ENCODE measurements around the gene EMP1.
A peak's percentile ranks its signal among the peaks of the same experiment; 100 is the strongest.

Gene EMP1

DNA sequence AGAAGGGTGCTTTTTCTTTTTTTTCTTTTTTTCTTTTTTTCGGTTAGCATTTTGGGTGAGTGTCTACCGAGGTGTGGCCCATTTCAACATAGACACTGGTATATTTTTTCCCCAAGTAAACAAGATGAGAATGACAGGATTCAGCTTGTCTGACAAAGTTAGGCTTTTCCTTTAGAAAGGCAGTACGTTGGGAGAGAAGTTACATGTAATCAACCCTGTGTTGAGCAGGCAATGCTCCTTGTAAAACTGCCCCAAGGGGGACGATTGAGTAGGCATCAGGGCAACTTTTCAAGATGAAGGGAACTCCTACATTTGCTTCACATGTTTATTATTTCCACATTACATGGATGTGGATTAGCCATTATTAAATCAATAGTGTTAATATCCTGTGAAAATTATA, 1.7 kb downstream of the EMP1 start:
- no peak for FAIRE-seq

DNA sequence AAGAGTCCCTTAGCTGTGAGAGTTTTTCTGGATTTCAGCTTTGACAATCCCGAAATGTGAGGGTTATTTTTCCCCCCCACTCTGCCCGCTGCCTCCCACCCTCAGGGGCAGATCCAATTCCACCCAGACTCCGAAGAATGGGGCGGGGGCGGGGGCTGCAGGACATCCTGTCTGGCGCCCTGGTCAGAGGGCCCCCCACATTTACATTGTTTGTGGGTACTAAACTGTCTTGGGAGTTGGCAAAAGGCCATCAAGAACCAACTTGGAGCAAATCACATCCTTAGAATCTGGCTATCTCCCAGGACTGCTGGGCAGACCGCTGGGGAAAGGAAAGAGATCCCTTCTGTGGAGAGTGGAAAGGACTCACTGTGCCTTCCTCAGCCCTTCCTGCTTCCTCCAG, 2.4 kb downstream of the EMP1 start:
- FAIRE-seq = no peak

DNA sequence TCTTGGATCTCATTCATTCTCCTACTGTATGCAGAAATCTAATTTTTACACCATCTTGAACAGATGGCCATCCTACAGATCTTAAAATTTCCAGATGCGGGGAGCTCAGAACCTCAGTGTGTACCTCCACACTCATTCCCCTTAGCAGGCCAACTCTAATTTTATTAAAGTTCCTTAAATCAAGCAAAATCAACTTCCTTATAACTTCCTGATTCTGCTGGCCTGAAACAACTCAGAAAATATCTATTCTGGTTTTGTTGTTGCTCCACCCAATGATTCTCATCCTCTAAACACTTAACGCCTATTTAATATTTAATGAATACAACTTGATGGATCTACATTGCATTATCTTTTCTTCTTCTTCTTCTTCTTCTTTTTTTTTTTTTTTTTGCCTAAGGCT, 3.1 kb downstream of the EMP1 start:
- FAIRE-seq = no peak

DNA sequence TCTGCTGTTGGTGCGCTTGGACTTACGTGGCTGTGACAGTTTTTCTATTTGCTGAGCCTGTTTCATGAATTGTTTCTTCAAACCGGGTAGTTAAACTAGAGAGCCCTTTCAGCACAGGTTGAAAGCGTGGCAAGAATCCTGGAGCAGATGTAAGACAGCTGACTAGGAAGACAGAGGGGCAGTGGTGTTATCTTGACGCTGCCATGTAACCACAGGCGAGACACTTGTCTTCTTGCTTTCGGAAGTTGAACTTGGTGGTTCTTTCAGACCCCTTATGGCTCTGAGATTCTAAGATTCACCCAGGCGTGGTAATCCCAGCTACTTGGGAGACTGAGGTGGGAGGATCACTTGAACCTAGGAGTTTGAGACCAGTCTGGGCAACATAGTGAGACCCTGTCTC, 4.3 kb downstream of the EMP1 start:
- no peak for FAIRE-seq

DNA sequence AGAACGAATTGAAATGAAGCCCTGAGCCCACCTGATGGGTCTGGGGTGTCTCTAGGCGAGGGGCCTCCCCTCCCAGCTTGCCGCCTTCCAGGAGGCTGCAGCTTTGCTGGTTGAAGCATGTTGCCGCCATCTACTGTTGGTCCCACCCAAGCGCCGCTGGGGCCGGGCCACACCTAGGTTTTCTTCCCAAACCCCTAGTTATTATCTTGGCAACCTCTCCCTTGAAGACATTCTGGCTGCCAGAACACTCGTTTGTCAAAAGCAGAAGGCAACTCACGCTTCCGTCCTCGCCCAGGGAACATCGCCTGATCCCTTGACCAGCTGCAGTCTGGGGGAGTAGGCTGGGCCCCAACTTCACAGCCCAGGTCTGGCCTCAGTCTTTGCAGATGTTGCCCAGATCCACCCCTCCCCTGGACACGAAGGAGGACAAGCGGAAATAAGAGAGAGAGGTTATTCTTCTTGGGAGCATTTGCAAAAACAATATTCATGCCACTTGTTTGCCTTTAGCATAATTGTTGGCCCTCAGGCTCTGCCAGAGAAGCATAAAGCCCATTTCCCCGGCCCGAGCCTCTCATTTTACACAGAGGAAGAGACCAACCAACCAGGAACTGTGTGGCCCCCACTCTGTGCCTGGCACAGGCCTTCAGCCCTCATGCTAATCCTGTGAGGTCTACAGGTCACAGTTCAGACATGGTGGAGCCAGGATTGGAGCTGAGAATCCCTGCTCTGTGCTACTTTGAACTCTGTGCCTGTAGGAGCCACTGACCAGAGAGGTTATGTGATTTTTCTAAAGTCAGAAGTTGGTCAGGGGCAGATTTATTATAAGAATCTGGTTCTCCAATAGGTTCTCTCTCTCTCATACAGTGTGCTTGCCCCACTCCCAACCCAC, 6.8 kb downstream of the EMP1 start:
- no peak for FAIRE-seq

DNA sequence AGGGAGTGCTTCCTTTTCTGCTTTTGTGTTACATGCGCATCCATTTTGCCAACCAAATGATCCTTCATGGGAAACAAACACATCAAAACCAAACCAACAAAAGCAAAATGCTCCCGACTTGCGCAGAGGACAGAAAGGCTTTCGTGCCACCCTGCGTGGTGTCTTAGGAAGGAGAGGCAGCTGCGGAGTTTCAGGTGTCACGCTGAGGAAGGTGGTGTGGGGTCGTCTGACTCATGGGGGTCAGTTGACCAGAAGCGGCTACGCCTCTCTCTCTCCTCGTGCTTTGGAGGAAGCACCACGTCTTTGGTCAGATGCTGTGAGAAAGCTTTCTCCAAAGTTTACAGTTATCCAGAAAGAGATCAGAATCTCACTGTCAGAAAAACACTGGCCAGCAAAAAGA, 7.9 kb downstream of the EMP1 start:
- no peak for FAIRE-seq

DNA sequence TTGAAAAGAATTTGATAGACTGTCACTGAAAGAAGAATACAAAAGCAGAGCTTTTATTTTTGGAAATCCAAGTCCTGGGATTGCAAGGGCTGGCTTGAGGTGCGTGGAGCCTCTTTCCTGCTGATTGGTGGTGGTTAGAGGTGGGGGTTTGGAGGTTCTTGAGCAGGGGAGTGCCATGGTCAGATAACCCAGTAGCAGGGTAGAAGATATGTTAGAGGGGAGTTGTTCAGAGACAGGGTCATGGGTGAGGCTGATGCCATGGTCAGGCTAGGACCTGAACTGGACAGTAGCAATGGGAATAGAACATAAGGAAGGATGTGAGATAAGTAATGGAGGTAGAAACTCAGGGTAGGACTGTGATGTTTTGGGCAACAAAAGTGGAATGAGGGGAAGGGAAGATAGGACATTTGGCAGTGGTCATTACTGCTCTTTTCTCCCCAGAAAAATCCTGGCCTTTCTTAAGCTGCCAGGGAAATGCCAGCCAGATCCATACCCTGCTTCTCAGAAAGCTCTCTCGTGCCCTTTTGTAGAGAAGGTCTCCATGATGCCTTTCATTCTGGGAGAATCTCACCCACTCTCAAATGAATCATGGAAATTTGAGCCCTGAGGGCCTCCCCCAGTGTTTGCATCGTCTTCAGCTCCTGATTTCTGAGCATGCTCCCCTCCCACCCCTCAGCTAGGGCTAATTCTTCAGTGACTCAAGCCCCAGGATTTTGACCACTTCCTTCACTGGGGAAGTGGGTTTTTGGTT, 9.5 kb downstream of the EMP1 start:
- FAIRE-seq = no peak

DNA sequence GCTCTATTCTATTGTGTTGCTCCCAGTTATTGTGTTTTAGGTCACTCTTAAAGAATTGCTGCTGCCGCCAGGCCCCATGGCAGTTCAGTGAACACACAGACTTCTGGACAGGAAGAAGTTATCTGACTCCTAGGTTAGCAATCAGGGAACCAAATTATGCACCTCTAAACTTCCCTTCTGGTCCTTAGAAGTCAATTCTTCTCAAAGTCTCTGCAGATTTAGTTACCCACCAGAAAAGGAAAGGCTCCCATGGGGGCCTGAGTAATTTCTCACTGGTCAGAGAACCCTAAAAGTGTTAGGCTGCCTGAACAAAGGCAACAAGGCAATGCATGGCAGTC, 10.0 kb downstream of the EMP1 start:
- FAIRE-seq = no peak

DNA sequence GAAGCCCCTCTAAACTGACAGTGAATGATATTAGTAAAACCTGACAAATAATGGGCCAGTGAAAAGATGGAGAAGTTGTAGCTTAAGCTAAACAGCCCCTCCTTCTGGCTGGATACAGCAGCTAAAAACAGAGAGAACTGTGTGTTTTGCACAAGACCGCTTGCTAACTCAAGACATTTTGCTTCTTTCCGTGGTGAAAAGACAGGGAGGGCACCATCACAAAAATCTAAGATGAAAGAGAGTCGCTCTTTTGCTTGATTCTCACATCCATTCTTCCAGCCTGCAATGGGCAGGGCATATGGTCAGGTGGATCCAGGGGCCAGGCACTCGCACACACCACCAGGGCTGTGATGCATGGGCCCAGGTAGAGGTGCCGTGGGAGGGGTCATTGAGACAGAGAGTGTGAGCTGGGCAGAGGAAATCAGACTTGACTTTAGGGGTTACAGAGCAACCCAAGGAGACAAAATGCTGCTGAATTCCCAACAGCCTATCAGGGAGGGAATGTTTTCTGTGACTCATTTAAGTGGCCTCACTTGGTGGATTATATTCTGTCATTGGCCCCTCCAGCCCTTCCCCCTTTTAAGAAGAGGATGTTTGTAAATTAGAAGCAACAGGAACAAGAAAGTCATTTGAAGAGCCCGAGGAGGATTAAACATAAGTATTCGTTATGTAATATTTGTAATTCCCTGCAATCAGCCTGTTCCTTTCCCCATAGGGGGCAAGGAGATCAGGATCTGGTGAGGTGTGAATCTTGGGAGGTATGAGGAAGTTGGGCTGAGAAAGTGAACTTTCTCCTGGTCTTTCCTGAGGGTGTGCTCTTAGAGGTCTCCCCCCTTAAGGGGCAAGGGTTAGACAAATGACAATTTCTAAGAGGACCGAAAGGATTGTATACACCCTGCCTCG, 12.3 kb downstream of the EMP1 start:
- FAIRE-seq = no peak

DNA sequence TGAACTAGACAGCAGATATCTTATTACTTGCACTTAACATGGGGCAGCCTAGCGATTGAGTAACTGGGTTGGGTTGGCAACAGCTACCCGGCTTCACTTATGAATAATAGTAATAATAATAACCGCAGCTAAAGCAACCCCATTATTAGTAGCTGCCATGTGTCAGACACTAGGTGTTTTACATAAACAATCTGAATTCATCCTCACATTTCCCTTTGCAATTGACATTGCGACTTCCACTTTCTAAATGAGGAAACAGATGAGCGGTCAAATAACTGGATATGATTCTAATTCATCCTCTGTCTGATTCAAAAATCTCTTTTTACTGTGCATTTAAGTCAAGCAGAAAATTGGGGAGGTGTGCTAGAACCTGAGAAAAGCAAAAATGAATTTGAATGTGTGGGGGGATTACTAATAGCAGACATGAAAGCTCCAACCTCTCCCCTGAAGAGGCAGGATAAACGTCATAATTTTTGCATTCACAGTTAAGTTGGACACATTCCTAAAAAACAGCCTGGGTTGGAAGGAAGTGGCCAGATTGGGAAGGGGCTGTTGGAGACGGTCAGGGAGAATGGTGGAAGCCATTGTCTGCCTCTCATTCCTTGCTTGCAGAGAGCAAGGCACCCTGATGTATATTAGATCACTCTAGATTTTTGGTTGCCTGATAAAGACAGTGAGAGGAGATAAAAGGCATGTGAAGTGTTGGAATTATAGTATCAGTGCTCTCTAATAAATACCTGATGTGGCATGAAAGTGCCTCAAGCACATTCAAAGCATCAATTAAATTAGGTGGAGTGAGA, 13.1 kb downstream of the EMP1 start:
- no peak for FAIRE-seq

DNA sequence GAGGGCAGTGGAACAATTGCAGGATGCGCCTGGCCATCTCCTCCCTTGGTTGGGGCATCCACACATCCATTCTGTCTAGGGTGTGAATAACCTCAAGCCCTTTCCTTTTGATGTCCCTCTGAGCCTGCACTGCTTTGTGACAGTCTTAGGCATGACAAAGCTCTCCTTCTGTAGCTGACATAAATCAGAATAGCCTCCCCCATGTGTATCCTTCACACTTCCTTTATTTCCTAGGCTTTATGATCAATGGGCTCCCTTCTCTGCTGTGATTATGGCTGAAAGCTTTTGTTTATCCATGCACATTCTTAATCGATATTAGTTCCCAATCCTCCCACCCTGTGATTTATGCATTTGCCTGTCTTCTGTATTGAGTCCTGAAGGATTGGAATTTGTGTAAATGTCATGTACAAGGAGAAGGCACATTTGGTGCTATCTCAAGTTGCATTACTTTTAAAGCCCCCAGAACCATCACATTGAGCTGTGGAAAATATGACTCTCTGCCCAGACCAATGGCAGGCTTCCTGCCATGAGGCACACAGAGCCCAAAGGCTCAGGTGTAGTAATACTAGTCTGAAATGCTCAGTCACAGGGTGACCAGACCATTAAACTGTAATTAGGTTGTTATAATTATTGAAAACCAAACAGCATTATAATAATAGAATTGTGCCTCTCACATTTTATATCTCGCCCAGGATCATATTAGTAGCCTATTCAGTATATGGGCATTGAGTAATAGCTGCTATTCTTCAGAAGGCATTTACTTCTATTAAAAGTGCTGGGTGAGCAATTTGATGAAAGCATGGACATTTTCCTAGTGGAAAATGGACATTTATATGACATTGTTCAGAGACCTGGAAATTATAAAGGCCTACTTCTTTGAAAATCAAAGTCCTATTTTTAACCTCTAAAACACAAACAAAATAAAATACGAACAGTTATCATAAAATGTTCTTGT, 14.0 kb downstream of the EMP1 start:
- no peak for FAIRE-seq

DNA sequence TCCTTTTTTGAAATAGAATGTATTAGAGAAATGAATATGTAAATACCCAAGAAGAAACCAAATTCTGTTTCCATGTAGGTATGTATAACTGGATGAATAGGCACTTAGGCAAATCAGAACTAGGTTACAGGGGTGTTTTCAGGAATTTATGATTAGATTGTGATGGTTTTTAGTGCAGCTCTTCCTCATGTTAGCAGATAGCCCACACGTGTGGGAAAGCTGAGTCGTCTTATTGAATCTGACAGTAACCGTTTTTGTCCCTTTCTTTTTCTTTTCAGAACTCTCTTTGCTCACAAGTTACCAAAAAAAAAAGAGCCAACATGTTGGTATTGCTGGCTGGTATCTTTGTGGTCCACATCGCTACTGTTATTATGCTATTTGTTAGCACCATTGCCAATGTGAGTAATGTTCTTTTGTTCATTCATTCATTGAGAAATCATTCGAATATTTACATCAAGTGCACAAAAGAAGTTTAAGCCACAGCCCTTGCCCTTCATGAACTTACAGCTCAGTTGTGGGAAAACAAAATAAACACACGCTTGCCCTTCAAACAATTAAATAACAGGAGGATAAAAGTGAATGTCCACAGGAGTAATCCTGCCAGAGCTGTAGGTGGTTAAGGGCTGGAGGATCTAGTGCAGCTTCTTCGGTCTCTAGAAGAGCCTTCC, 14.8 kb downstream of the EMP1 start:
- no peak for FAIRE-seq

DNA sequence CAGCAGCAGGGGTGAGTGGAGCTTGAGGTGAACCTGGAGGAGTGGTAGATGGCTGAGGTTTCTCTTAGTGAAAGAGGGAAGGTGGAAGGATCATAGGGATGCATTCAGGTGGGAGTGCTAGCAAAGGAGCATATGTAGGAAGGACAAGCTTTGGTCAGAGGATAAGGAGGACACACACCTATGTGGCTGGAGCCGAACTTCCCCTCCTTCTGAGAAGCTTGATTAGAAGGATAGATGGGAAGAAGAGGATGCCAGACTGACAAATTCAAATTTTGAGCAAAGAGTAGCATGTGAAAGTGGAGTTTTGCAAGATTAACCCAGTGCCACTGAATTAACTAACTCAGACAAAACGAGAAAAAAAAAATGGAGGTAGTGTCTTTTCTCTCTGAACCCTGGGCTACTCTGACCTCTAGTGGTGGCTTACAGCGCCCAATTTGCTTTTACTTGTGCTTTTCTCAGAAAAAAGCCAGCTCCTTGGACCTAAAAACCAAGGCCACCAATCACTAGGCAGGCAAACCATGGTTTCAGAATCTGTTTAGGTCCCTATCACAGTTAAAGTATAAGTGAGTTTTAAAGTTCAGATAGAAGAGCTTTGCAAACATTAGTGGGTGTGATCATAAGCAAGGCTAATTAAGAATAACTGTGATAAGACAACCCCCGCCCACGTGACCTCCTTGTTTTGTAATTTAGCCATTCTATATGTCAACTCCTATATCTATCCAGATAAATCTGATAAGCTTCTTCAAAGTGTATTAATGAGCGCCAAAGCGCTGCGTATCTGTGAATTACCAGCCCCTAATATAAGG, 15.5 kb downstream of the EMP1 start:
- peak; percentile 47 for FAIRE-seq

DNA sequence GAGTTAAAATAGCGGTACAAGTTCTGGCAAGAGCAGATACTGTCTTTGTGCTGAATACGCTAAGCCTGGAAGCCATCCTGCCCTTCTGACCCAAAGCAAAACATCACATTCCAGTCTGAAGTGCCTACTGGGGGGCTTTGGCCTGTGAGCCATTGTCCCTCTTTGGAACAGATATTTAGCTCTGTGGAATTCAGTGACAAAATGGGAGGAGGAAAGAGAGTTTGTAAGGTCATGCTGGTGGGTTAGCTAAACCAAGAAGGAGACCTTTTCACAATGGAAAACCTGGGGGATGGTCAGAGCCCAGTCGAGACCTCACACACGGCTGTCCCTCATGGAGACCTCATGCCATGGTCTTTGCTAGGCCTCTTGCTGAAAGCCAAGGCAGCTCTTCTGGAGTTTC, 18.5 kb downstream of the EMP1 start:
- FAIRE-seq = no peak

DNA sequence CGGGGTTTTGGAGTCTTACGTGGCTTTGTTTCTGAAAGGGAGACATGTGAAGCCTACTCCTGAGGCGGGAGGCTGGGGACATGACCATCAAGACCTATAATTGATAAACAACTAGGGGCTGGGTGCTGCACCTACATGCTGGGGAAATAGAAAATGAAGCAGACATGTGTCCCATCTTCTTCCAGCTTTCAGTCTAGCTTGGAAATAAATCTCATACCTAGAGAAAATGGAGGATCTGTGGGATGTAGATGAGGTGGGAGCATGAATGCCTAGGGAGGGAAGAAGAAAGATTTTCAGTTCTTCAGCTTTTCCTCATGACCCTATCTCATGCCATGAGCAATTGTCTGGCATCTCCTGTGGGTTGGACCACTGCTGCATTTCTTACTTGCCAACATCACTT, 22.1 kb downstream of the EMP1 start:
- FAIRE-seq = no peak

DNA sequence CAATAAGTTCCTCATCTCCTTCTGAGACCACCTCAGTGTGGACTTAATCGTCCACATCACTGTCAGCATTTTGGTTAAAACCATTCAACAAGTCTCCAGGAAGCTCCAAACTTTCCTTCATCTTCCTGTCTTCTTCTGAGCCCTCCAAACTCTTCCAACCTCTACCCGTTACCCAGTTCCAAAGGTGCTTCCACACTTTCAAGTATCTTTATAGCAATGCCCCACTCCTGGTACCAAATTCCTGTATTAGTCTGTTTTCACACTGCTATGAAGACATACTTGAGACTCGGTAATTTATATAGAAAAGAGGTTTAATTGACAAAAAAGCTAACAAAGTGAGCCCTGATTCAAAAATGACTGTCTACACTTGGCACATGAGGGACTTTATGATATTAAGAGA, 22.8 kb downstream of the EMP1 start:
- no peak for FAIRE-seq

DNA sequence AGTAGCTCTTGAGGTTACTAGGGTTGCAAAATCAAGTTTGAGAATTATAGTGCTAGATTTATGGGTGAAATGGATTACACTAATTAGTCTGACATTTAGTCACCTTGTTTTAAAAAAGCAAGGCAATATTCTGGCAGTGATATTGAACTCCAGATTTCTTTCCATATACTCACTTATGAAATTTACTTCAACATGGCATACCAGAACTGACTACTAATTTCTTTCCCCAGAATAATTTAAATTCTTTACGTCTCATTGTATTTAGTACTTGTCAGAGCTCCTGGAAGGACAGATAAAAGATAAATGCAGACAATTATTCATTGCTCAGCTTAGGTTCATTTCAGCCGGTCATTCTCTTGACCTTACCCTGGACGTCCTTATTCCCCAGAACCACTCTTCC, 24.3 kb downstream of the EMP1 start:
- no peak for FAIRE-seq

DNA sequence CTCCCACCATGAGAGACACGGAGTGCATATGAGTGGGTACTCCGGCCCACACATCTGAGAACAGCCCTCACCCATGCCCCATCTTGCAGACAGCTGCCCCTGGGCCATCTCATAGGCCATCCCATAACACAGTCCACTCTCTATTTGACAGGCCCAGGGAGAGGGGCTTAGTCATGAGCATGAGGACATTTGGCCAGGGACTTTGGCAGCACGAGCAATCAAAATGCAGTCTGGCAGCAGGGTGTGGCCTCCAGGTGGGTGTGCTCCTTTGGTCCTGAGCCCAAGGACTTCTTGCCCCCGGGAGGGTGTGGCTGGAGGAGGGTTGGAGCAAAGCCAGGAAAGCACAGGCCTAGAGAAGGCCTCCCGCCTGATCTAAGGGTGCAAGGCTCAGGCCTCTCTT, 25.6 kb downstream of the EMP1 start:
- FAIRE-seq = no peak

DNA sequence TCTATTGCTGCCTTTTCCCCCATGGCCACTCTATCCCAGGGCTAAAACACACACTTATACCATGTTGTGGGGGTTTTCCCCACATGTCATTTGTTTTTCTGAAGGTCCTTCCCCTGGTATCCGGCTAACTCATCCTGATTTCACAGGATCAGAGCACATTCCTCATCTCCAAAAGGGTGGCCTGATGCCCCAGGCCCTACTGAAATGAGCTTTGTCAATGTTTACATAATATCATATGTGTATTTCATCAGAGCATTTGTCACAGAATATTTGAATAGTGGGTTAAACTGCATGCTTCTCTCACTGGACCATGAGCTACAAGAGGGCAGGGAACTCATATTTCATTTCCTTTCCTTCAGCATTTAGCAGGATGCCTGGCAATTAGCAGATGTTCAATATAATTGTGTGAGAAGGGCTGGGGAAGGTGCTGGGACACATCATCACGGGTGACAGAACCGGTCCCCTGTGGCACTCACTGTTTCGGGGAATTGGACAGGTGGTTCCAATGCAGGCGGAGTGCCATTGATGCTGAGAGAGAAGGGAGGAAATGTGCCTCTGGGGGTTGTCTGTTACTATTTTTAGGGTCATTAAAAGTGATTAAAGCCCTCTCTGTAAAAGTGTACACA, 26.8 kb downstream of the EMP1 start:
- FAIRE-seq = no peak

Data from A204.1 (cell line).